NCI-H146 (cell line): Measurements from ENCODE around the gene HPCAL1.

ENCODE experiments used
- DNase-seq: peaks from one replicate; lab custom pipeline; 2025; lab: John Stamatoyannopoulos, UW

The HPCAL1 gene

GRCh38 chr2:10390369-10390801 is 87.7 kb downstream of the HPCAL1 start:
- no peak for DNase-seq

GRCh38 chr2:10392100-10392499 is 89.4 kb downstream of the HPCAL1 start:
- DNase-seq = no peak

- DNase-seq = no peak
Measured at GRCh38 chr2:10392548-10392947, 89.8 kb downstream of the HPCAL1 start.

- no peak for DNase-seq
Measured at GRCh38 chr2:10392951-10393639, 90.4 kb downstream of the HPCAL1 start.

GRCh38 chr2:10393640-10393982 is 90.9 kb downstream of the HPCAL1 start:
- no peak for DNase-seq

- no peak for DNase-seq
Measured at GRCh38 chr2:10395893-10396292, 93.2 kb downstream of the HPCAL1 start.

GRCh38 chr2:10396464-10396863 is 93.8 kb downstream of the HPCAL1 start:
- DNase-seq = no peak

GRCh38 chr2:10397297-10397875 is 94.7 kb downstream of the HPCAL1 start:
- DNase-seq = no peak

- no peak for DNase-seq
Measured at GRCh38 chr2:10397878-10398277, 95.2 kb downstream of the HPCAL1 start.

GRCh38 chr2:10398496-10398895 is 95.8 kb downstream of the HPCAL1 start:
- no peak for DNase-seq

GRCh38 chr2:10399358-10399757 is 96.7 kb downstream of the HPCAL1 start:
- DNase-seq = no peak

- DNase-seq = no peak
Measured at GRCh38 chr2:10400002-10400401, 97.3 kb downstream of the HPCAL1 start.

- DNase-seq = no peak
Measured at GRCh38 chr2:10400568-10400977, 97.9 kb downstream of the HPCAL1 start.

GRCh38 chr2:10400978-10401951 is 98.6 kb downstream of the HPCAL1 start:
- DNase-seq = no peak

GRCh38 chr2:10402062-10402585 is 99.4 kb downstream of the HPCAL1 start:
- DNase-seq = no peak

GRCh38 chr2:10402653-10403215 is 100.0 kb downstream of the HPCAL1 start:
- DNase-seq = no peak

- DNase-seq = no peak
Measured at GRCh38 chr2:10404324-10405143, 101.8 kb downstream of the HPCAL1 start.

- DNase-seq = no peak
Measured at GRCh38 chr2:10405448-10405847, 102.7 kb downstream of the HPCAL1 start.

- DNase-seq = no peak
Measured at GRCh38 chr2:10406016-10406415, 103.3 kb downstream of the HPCAL1 start.

GRCh38 chr2:10406491-10407188 is 103.9 kb downstream of the HPCAL1 start:
- no peak for DNase-seq

- no peak for DNase-seq
Measured at GRCh38 chr2:10407432-10407831, 104.7 kb downstream of the HPCAL1 start.
